Measurements from ENCODE around the gene PRRT2.
"Not testable (repeated sequence)": the region's sequence is repeated elsewhere in the genome, so short reads cannot be mapped to it uniquely, and the experiment has no call there.

Gene PRRT2

GRCh38 chr16:29811896-29812665 is at the start of gene PRRT2:
PRRT2 (plus strand) TSS chr16:29812193; CDS start chr16:29813055, 862 bp downstream.
- DNase-seq, result peak; percentile 9

- no peak for DNase-seq
These were observed 48.7 kb upstream of the PRRT2 start for GRCh38 chr16:29763326-29763725.

GRCh38 chr16:29765167-29766032 is 46.6 kb upstream of the PRRT2 start:
- peak; percentile 92 for DNase-seq

GRCh38 chr16:29766571-29766970 is 45.4 kb upstream of the PRRT2 start:
- DNase-seq, result no peak

DNA sequence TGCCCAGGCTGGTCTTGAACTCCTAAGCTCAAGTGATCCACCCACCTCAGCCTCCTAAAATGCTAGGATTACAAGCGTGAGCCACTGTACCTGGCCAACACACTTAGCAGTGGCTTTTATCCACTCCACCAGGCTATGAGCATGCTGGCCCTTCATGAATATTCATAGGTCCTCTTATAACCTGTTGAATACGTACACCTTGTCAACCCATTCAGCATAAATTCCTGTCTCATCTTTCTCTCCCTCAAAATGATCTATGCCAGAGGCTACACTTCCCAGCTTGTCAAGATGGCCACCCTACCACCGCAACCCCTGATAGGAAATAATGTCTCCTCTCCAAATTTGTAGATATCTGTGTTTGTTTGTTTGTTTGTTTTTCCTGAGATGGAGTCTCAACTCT is 44.9 kb upstream of the PRRT2 start:
- no peak for DNase-seq

GRCh38 chr16:29769507-29769906 is 42.5 kb upstream of the PRRT2 start:
- DNase-seq, result no peak

GRCh38 chr16:29770250-29770929 is 41.6 kb upstream of the PRRT2 start:
- DNase-seq, result peak; percentile 61

GRCh38 chr16:29772330-29772729 is 39.7 kb upstream of the PRRT2 start:
- DNase-seq, result not testable (repeated sequence)

- DNase-seq, result no peak
These were observed 37.3 kb upstream of the PRRT2 start for GRCh38 chr16:29774730-29775129.

GRCh38 chr16:29775742-29776408 is 36.1 kb upstream of the PRRT2 start:
- no peak for DNase-seq

DNA sequence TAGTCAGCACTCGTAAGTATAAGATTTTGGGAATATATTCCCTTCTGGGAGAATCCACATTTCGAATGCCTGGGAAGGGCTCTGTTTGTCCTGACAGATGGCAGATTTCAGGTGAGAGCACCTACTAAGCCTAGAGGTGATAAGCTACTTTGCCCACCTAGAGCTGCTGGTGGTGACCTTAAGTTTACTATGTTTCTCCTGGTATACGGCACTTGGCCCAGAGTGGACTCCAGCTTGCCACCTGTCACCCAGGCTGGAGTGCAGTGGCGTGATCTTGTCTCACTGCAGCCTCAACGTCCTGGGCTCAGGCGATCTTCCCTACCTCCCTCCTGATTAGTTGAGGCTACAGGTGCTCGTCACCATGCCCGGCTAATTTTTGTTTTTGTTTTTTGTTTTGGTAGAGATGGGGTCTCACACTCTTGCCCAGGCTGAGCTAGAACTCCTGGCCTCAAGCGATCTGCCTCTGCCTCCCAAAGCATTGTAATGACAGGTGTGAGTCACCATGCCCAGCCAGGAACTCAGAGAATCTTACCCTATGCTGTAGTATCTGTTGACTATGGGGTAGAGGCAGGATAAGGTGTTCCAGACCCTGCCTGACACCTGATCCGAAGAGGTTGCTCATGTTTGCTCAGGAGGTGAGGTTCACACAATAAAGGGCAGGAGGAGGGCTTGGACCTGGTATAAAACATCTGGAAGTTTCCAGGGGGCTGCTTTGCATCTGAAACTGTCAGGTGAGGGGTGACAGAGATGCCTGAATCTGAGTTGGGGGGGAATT is 34.2 kb upstream of the PRRT2 start, which contains the start of gene ZG16:
TSS of gene ZG16 (plus strand) at position 681 of the 775 bp plus-strand sequence. CDS start 1,011 bp downstream, outside the sequence.
- DNase-seq, result no peak

DNA sequence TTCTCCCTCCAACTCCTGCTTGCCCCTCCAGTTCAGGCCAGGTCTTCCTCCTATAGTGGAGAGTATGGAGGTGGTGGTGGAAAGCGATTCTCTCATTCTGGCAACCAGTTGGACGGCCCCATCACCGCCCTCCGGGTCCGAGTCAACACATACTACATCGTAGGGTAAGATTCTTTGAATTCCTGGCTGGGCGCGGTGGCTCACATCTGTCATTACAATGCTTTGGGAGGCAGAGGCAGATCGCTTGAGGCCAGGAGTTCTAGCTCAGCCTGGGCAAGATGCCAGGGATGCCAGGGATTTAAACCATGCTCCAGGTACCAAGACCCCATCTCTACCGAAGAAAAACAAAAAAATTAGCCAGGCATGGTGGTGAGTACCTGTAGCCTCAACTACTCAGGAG is 32.5 kb upstream of the PRRT2 start:
- DNase-seq, result no peak

DNA sequence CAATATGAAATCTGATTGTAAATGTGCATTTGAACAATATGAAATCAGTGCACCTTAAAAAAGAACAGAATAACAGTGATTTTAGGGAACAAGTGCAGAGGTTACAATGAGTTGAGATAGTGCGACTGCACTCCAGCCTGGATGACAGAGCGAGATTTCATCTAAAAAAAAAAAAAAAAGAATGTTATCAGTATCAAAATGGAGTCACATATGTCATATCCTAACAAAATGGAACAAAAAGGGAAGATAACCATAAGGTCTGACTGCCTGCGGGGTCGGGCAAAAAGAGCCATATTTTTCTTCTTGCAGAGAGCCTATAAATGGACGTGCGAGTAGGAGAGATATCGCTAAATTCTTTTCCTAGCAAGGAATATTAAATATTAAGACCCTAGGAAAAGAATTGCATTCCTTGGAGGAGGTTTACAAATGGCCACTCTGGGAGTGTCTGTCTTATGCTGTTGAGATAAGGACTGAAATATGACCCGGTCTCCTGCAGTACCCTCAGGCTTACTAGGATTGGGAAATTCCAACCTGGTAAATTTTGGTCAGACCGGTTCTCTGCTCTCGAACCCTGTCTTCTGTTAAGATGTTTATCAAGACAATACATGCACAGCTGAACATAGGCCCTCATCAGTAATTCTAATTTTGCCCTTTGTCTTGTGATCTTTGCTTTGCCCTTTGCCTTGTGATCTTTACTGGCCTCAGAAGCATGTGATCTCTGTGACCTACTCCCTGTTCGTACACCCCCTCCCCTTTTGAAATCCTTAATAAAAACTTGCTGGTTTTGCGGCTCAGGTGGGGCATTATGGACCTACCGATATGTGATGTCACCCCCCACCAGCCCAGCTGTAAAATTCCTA is 28.7 kb upstream of the PRRT2 start:
- DNase-seq, result not testable (repeated sequence)

DNA sequence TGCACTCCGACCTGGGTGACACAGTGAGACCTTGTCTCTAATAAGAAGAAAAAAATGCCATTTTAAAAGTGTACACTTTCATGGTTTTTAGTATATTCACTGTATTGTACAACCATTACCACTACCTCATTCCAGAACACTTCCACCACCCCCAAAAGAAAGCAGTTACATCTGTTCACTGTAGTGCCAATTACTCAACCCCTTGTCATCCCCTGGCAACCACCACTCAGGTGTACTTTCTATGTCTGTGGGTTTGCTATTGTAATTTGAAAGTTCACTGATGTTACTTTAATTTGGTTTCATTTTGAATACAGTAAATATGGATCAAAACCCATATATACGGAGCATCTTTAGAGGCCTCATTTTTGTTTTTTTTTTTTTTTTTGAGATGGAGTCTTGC is 27.8 kb upstream of the PRRT2 start:
- no peak for DNase-seq

- no peak for DNase-seq
These were observed 27.0 kb upstream of the PRRT2 start for GRCh38 chr16:29784901-29785500.

- not testable (repeated sequence) for DNase-seq
These were observed 24.8 kb upstream of the PRRT2 start for GRCh38 chr16:29787155-29787554.

DNA sequence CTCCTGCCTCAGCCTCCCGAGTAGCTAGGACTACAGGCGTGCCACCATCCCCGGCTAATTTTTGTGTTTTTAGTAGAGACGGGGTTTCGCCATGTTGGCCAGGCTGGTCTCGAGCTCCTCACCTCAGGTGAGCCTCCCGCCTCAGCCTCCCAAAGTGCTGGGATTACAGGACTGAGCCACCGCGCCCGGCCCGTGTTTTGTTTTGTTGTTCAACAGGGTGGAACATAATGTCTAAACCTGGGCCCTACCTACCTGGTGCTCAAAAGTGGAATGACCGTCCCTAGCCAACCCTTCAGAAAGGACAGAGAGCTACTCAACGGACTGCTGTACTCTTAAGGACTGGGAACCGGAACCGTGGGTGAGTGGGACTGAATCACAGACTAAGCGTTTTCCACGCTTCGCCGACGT is 22.2 kb upstream of the PRRT2 start:
- DNase-seq, result no peak

GRCh38 chr16:29790183-29790948 is 21.6 kb upstream of the PRRT2 start, which contains the start of gene KIF22:
KIF22 (plus strand) TSS chr16:29790751; CDS start chr16:29790760, 9 bp downstream.
- DNase-seq, result peak; percentile 98

Data from NCI-H774 (cell line).